Stimulated activated naive B cell treated with anti-CD40 and anti-IgM and Interleukin-4, amounts not matched to agents 10 μg/mL and 1 μg/mL and 100 μg/mL, for 72 hours (primary cell): ENCODE results near the gene KPNA5.
"Not testable (repeated sequence)": the region's sequence is repeated elsewhere in the genome, so short reads cannot be mapped to it uniquely, and the experiment has no call there.

Source experiments
- ATAC-seq, 2 donors: fragments of 150-1000 bp; cut with Tn5 transposase; replicated peaks; 2 replicates each; pipeline ENCODE4 v1.10.0; 2021; ENCODE audit warnings: moderate library complexity in 1 of 2
- DNase-seq: peaks from one replicate; pipeline ENCODE4 v3.0.0; 2021
- H3K27ac Mint-ChIP-seq: one replicate; pipeline ENCODE4 v1.8.0; 2022; ENCODE audit warnings: mild to moderate bottlenecking, mixed read lengths
- H3K27me3 Mint-ChIP-seq, 2 donors: one replicate each; pipeline ENCODE4 v1.8.0; 2022; ENCODE audit warnings: mixed read lengths in 2 of 2
- H3K36me3 Mint-ChIP-seq, 2 donors: one replicate each; pipeline ENCODE4 v1.8.0; 2022; ENCODE audit warnings: mixed read lengths in 2 of 2, mild to moderate bottlenecking in 1 of 2
- H3K4me1 Mint-ChIP-seq, 2 donors: one replicate each; pipeline ENCODE4 v1.8.0; 2022; ENCODE audit warnings: mixed read lengths in 2 of 2, mild to moderate bottlenecking in 1 of 2
- H3K4me3 Mint-ChIP-seq, 2 donors: one replicate each; pipeline ENCODE4 v1.8.0; 2022; ENCODE audit warnings: mild to moderate bottlenecking in 2 of 2, mixed read lengths in 2 of 2, moderate library complexity in 1 of 2
- H3K9me3 Mint-ChIP-seq, 2 donors: one replicate each; pipeline ENCODE4 v1.8.0; 2022; ENCODE audit warnings: mixed read lengths in 2 of 2, mild to moderate bottlenecking in 1 of 2

Gene KPNA5

DNA sequence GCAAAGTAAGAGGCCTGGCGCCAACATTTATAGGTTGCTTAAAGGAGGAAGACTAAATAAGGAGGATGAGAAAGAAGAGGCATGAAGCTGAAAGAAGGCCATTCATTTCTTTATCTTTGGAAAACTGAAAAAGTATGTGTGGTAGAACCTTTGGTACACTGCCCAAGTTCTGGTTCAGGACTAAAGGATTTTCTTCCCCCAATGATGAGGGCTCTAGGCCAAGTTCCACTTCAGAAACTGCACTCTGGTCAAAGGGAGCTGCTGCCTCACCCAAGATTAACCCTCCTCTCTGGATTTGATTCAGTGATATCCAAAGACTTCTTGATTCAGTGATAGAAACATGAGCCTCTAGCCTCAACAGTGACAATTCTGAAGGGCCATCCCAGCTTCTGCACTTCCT is 5.0 kb upstream of the KPNA5 start:
- H3K36me3 Mint-ChIP-seq, result no peaks in the 10 kb centered on the region
- no peak overlapping the region for H3K27ac Mint-ChIP-seq
- H3K4me1 Mint-ChIP-seq, result peaks cover 5 to 8% of the 10 kb centered on the region in 2 donors
- ATAC-seq (no peak), DNase-seq (no peak)
- no peaks in the 10 kb centered on the region for H3K9me3 Mint-ChIP-seq
- H3K27me3 Mint-ChIP-seq, result peaks cover 0 to 14% of the 10 kb centered on the region in 2 donors
- no peak overlapping the region for H3K4me3 Mint-ChIP-seq

DNA sequence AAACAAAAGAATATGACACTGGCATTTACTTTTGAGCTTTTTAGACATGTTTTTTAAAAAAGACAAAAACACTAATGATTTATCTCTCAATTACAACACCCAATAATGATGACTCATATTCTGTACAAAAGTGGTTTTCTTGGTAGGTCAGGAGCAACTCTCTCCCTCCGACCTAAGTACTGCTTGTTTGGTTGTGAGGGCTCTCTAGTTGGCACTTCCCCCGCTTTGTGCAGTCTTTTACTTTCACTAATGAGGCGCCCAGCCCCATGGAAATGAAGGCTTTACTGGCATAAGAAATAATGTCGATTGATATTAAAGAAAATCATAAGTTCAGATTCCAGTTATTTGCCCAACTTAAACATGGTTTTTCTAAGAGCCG is 1.3 kb downstream of the KPNA5 start:
- H3K36me3 Mint-ChIP-seq, result peaks cover 21 to 25% of the 10 kb centered on the region in 2 donors
- DNase-seq, result peak; percentile 28
- peaks cover 0 to 3% of the 10 kb centered on the region in 2 donors for H3K9me3 Mint-ChIP-seq
- peak overlapping the region; percentile 81 for H3K27ac Mint-ChIP-seq
- no peaks in the 10 kb centered on the region for H3K27me3 Mint-ChIP-seq
- peaks cover 25 to 36% of the 10 kb centered on the region in 2 donors for H3K4me1 Mint-ChIP-seq
- peak overlapping the region; percentile 97 for H3K4me3 Mint-ChIP-seq
- peak; percentile 47 to 54 for ATAC-seq

DNA sequence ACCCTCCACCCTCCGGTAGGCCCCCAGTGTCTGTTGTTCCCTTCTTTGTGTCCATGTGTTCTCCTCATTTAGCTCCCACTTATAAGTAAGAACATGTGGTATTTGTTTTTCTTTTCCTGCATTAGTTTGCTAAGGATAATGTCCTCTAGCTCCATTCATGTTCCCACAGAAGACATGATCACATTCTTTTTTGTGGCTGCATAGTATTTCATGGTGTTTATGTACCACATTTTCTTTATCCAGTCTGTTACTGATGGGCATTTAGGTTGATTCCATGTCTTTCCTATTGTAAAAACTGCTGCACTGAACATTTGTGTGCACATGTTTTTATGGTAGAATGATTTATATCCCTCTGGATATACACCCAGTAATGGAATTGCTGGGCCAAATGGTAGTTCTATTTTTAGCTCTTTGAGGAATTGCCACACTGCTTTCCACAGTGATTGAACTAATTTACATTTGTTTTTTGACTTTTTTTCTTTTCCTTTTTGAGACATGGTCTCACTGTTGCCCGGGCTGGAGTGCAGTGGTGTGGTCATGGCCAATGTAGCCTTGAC is 4.5 kb downstream of the KPNA5 start:
- H3K4me1 Mint-ChIP-seq, result peaks cover 30 to 38% of the 10 kb centered on the region in 2 donors
- H3K36me3 Mint-ChIP-seq, result peaks cover 21 to 31% of the 10 kb centered on the region in 2 donors
- H3K9me3 Mint-ChIP-seq, result peaks cover 0 to 3% of the 10 kb centered on the region in 2 donors
- ATAC-seq (no peak), DNase-seq (no peak)
- peak overlapping the region; percentile 54 for H3K27ac Mint-ChIP-seq
- no peak overlapping the region for H3K4me3 Mint-ChIP-seq
- H3K27me3 Mint-ChIP-seq, result no peaks in the 10 kb centered on the region

DNA sequence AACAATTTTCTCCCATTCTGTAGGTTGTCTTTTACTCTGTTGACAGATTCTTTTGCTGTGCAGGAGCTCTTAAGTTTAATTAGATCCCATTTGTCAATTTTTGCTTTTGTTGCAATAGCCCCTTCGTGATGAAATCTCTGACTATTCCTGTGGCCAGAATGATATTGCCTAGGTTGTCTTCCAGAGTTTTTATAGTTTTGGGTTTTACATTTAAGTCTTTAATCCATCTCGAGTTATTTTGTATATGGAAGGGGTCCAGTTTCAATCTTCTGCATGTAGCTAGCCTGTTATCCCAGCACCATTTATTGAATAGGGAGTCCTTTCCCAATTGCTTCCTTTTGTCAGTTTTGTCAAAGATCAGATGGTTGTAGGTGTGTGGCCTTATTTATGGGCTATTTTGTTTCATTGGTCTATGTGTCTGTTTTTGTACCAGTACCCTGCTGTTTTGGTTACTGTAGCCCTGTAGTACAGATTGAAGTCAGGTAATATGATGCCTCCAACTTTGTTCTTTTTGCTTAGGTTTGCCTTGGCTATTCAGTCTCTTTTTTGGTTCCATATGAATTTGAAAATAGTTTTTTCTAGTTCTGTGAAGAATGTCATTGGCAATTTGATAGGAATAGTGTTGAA is 5.6 kb downstream of the KPNA5 start:
- Mint-ChIP-seq H3K36me3 (peaks cover 23 to 36% of the 10 kb centered on the region in 2 donors), H3K4me1 (peaks cover 32 to 38% of the 10 kb centered on the region in 2 donors)
- DNase-seq, H3K4me3 Mint-ChIP-seq, H3K9me3 Mint-ChIP-seq, H3K27me3 Mint-ChIP-seq, ATAC-seq, H3K27ac Mint-ChIP-seq: not testable (repeated sequence)

DNA sequence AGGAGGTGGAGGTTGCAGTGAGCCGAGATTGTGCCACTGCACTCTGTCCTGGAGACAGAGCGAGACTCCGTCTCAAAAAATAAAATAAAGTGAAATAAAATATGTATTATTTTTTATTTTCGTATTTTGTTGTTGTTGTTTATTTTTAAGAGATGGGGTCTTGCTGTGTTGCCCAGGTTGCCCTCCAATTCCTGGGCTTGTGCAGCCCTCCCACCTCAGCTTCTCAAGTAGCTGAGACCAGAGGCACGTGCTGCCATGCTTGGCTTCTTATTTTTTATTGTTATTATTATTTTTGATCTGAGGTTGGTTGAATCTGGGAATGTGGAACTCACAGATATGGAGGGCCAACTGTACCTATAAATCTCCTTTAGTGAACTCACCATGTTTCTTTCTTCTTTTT is 10.1 kb downstream of the KPNA5 start:
- no peak for DNase-seq
- no peak for ATAC-seq
- Mint-ChIP-seq H3K9me3 (peaks cover 0 to 2% of the 10 kb centered on the region in 2 donors), H3K27me3 (no peaks in the 10 kb centered on the region), H3K4me1 (peaks cover 25 to 27% of the 10 kb centered on the region in 2 donors), H3K27ac (no peak overlapping the region), H3K36me3 (peaks cover 15 to 25% of the 10 kb centered on the region in 2 donors), H3K4me3 (no peak overlapping the region)

DNA sequence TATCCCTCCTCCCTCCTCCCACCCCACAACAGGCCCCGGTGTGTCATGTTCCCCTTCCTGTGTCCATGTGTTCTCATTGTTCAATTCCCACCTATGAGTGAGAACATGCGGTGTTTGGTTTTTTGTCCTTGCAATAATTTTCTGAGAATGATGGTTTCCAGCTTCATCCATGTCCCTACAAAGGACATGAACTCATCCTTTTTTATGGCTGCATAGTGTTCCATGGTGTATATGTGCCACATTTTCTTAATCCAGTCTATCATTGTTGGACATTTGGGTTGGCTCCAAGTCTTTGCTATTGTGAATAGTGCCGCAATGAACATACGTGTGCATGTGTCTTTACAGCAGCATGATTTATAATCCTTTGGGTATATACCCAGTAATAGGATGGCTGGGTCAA is 11.9 kb downstream of the KPNA5 start:
- not testable (repeated sequence) for DNase-seq, H3K4me3 Mint-ChIP-seq, H3K9me3 Mint-ChIP-seq, ATAC-seq, H3K27me3 Mint-ChIP-seq, H3K27ac Mint-ChIP-seq
- Mint-ChIP-seq H3K36me3 (peaks cover 15 to 23% of the 10 kb centered on the region in 2 donors), H3K4me1 (peaks cover 14 to 23% of the 10 kb centered on the region in 2 donors)

DNA sequence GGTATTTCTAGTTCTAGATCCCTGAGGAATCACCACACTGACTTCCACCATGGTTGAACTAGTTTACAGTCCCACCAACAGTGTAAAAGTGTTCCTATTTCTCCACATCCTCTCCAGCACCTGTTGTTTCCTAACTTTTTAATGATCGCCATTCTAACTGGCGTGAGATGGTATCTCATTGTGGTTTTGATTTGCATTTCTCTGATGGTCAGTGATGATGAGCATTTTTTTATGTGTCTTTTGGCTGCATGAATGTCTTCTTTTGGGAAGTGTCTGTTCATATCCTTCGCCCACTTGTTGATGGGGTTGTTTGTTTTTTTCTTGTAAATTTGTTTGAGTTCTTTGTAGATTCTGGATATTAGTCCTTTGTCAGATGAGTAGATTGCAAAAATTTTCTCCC is 12.3 kb downstream of the KPNA5 start:
- not testable (repeated sequence) for ATAC-seq, H3K4me3 Mint-ChIP-seq, DNase-seq, H3K27me3 Mint-ChIP-seq, H3K9me3 Mint-ChIP-seq
- Mint-ChIP-seq H3K4me1 (peaks cover 12 to 20% of the 10 kb centered on the region in 2 donors), H3K36me3 (peaks cover 15 to 26% of the 10 kb centered on the region in 2 donors), H3K27ac (peak overlapping the region; percentile 31)

DNA sequence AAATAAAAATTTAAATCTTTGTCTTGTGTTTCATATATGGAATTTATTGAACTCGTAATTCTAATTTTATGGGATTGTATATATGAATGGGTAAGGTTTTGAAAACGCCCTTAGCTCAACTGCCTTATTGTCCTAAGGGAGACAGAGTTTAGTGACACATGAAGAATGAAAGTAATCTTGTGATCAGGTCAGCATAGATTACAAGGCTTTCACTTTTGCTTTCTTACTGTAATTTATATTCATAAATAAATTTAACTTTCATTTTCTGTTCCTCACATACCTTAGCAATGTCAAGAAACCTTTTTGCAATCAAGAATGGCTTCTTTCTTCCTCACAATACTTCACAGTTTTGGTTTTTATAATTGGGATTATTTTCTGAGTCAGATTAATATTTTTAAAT is 14.4 kb downstream of the KPNA5 start:
- peaks cover 10 to 20% of the 10 kb centered on the region in 2 donors for H3K4me1 Mint-ChIP-seq
- DNase-seq, result no peak
- no peak overlapping the region for H3K27ac Mint-ChIP-seq
- ATAC-seq, result peak; percentile 85 to 87
- H3K4me3 Mint-ChIP-seq, result no peak overlapping the region
- H3K27me3 Mint-ChIP-seq, result no peaks in the 10 kb centered on the region
- H3K9me3 Mint-ChIP-seq, result peaks cover 0 to 2% of the 10 kb centered on the region in 2 donors
- H3K36me3 Mint-ChIP-seq, result peaks cover 21 to 30% of the 10 kb centered on the region in 2 donors

DNA sequence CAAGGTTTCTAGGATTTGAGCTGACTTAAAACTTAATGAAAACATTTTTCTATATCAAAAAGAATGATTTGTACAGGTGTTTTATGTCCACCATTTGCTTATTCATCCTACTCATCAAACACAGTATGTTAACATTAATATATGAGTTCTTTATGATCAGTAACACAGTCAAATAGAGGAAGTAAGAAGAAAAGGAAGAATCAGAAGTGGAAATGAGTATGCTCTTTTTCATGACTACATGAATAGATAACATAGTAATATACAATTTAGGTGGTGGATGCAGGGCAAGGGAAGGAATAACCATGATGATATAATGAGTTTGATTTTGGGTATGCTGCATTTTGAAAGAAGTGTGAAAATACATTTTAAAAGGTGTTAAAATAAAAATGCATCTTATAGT is 16.5 kb downstream of the KPNA5 start:
- ATAC-seq, result peak; percentile 93 to 95
- H3K27ac Mint-ChIP-seq, result peak overlapping the region; percentile 53

DNA sequence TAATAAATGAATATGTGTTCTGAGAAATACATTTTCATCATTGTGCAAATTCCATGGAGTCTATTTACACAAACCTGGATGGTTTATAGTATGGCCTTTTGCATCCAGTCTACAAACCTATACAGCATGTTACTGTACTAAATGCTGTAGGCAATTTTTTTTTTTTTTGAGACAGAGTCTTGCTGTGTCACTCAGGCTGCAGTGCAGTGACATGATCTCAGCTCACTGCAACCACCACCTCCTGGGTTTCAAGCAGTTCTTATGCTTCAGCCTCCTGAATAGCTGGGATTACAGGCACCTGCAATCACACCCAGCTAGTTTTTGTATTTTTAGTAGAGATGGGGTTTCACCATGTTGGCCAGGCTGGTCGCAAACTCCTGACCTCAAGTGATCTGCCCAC is 22.9 kb downstream of the KPNA5 start:
- not testable (repeated sequence) for DNase-seq, H3K4me1 Mint-ChIP-seq, H3K4me3 Mint-ChIP-seq, H3K27me3 Mint-ChIP-seq, H3K27ac Mint-ChIP-seq, H3K9me3 Mint-ChIP-seq, ATAC-seq
- peaks cover 19 to 33% of the 10 kb centered on the region in 2 donors for H3K36me3 Mint-ChIP-seq

More for the DNA sequence above, 16.5 kb downstream of the KPNA5 start:
- DNase-seq, result no peak
- H3K36me3 Mint-ChIP-seq, result peaks cover 23 to 35% of the 10 kb centered on the region in 2 donors
- H3K9me3 Mint-ChIP-seq, result peaks cover 0 to 2% of the 10 kb centered on the region in 2 donors
- H3K27me3 Mint-ChIP-seq, result no peaks in the 10 kb centered on the region
- H3K4me3 Mint-ChIP-seq, result no peak overlapping the region
- peaks cover 9 to 25% of the 10 kb centered on the region in 2 donors for H3K4me1 Mint-ChIP-seq

DNA sequence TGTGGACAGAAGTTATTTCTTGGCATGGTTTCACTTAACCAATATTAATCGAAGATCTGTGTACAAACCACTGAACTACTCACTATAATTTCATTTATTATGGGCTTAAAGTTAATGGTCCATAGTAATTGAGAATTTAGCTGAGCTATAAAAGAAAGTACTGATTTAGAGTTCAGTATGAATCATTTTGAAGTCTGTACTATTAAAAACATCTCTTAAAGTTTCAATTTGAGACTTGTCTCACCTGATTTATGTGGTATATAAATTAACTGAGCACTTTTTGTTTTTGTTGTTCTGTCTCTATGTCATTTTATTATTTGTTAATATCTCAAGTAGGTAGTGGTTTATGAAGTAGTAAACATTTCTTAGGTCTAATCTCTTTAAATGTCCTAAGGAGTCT is 24.9 kb downstream of the KPNA5 start:
- H3K36me3 Mint-ChIP-seq, result peaks cover 19 to 29% of the 10 kb centered on the region in 2 donors
- no peaks in the 10 kb centered on the region for H3K9me3 Mint-ChIP-seq
- peaks cover 0 to 5% of the 10 kb centered on the region in 2 donors for H3K4me1 Mint-ChIP-seq
- H3K27me3 Mint-ChIP-seq, result no peaks in the 10 kb centered on the region
- no peak for DNase-seq
- no peak for ATAC-seq
- H3K4me3 Mint-ChIP-seq, result no peak overlapping the region
- no peak overlapping the region for H3K27ac Mint-ChIP-seq

DNA sequence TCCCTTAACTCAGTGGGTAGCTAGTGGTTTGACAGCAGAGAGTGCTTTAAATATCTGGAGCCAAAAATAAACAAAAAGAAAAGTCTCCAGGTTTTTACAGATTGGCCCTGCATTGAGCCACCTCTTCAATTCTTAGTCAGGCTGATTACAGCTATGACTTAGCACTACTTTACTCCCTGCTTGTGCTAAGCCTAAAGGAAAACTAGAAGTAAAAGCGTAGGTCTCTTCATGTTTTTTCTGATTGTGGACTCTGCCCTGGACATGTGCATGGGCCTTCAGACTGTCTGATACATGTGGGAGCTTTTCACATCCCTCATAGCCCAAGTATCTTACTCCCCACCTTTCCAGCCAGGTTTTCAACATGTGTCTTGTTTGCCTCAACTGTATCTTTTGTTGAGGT is 33.3 kb downstream of the KPNA5 start:
- no peak for DNase-seq
- H3K27me3 Mint-ChIP-seq, result no peaks in the 10 kb centered on the region
- ATAC-seq, result no peak
- no peak overlapping the region for H3K4me3 Mint-ChIP-seq
- peaks cover 46 to 57% of the 10 kb centered on the region in 2 donors for H3K36me3 Mint-ChIP-seq
- no peaks in the 10 kb centered on the region for H3K9me3 Mint-ChIP-seq
- peaks cover 0 to 2% of the 10 kb centered on the region in 2 donors for H3K4me1 Mint-ChIP-seq
- no peak overlapping the region for H3K27ac Mint-ChIP-seq

DNA sequence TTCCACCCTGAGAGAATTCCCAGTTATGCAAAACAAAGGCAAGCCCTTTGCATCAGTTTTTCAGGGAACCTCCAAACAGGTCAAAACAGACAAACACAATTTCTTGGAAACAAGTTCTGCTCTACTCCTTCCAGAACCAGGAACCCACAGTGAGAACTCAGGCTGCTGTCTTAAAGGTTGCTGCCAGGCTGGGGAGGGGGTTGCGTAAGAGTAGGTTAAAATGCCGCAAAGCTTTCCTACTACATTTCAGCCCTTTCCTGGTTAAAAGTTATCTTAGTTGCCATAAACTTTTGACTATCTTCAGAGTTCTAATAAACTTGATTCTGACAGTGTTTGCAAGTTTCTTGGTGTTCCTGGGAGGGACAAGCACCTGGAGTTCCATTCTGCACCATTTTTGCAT is 33.8 kb downstream of the KPNA5 start:
- H3K4me1 Mint-ChIP-seq, result peaks cover 0 to 2% of the 10 kb centered on the region in 2 donors
- H3K36me3 Mint-ChIP-seq, result peaks cover 44 to 59% of the 10 kb centered on the region in 2 donors
- ATAC-seq (no peak), DNase-seq (no peak)
- H3K27ac Mint-ChIP-seq, result no peak overlapping the region
- H3K27me3 Mint-ChIP-seq, result no peaks in the 10 kb centered on the region
- H3K9me3 Mint-ChIP-seq, result no peaks in the 10 kb centered on the region
- H3K4me3 Mint-ChIP-seq, result no peak overlapping the region

DNA sequence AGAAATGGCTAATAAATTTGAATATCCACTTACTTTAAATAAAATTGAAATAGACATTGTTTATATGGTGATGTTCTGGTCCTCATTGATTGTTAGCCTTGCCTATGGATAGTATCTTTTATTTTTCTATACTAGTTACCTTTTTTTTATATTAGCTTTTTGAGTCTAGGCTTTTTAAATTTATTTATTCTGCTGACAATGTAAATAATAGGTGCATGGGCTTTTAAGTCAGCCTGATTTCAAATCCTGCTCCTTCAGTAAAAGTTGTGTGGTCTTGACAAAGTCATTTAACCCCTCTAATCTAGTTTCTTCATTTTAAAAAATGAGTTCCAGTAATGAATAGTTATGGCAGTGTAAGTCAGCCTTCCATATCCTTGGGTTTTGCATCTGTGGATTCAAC is 45.9 kb downstream of the KPNA5 start:
- Mint-ChIP-seq H3K36me3 (peaks cover 21 to 51% of the 10 kb centered on the region in 2 donors), H3K4me3 (no peak overlapping the region), H3K27ac (no peak overlapping the region), H3K9me3 (no peaks in the 10 kb centered on the region), H3K4me1 (no peaks in the 10 kb centered on the region), H3K27me3 (no peaks in the 10 kb centered on the region)
- DNase-seq (no peak), ATAC-seq (no peak)

DNA sequence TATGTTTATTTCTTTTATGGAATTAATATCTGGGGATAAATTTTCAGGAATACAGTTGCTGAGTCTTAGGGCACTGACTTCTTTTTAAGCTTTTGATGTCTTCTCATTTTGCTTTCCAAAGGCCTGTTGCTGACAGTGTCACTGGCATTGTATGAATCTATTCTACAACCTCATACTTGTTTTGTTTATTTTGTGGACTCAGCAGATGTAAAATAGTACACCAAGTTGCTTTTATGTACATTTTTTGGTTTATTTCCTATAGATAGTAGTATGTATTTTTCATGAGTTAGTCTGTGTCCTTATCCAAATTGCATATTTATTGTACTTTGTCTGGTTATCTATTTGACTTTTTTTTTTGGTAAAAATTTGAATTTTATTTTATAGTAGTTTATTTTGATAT is 49.5 kb downstream of the KPNA5 start:
- no peaks in the 10 kb centered on the region for H3K4me1 Mint-ChIP-seq

More for the DNA sequence above, 49.5 kb downstream of the KPNA5 start:
- ATAC-seq (no peak), DNase-seq (no peak)
- no peaks in the 10 kb centered on the region for H3K27me3 Mint-ChIP-seq
- H3K36me3 Mint-ChIP-seq, result peaks cover 13 to 42% of the 10 kb centered on the region in 2 donors
- no peak overlapping the region for H3K4me3 Mint-ChIP-seq
- no peak overlapping the region for H3K27ac Mint-ChIP-seq
- H3K9me3 Mint-ChIP-seq, result peaks cover 0 to under 1% of the 10 kb centered on the region in 2 donors
